Iris pigment epithelial cell (primary cell): Measurements from ENCODE around the gene LPXN.

ENCODE experiments used
- DNase-seq: peaks from one replicate; pipeline ENCODE4 v3.0.0-alpha.2; 2011; ENCODE audit warnings: low read depth

The LPXN gene

GRCh38 chr11:58524232-58525036 lies 51.2 kb downstream of the LPXN start:
- DNase-seq: peak; percentile 85

- DNase-seq: peak; percentile 70
Observed at GRCh38 chr11:58513747-58514367, 61.8 kb downstream of the LPXN start.

GRCh38 chr11:58511636-58512035 lies 64.0 kb downstream of the LPXN start:
- no peak for DNase-seq

GRCh38 chr11:58509748-58510147 lies 65.9 kb downstream of the LPXN start:
- no peak for DNase-seq

GRCh38 chr11:58508814-58509213 lies 66.8 kb downstream of the LPXN start:
- no peak for DNase-seq

GRCh38 chr11:58508005-58508404 lies 67.7 kb downstream of the LPXN start, which contains the start of gene OR5B21:
Gene OR5B21 (minus strand): TSS chr11:58508105. CDS start chr11:58508105, 0 bp downstream.
- DNase-seq: no peak

GRCh38 chr11:58507355-58507754 lies 68.3 kb downstream of the LPXN start:
- no peak for DNase-seq

GRCh38 chr11:58506935-58507334 lies 68.7 kb downstream of the LPXN start:
- DNase-seq: no peak

GRCh38 chr11:58505849-58506248 lies 69.8 kb downstream of the LPXN start:
- DNase-seq: no peak

GRCh38 chr11:58504232-58504631 lies 71.4 kb downstream of the LPXN start:
- DNase-seq: no peak

GRCh38 chr11:58503361-58503856 lies 72.2 kb downstream of the LPXN start:
- DNase-seq: no peak

GRCh38 chr11:58502004-58502403 lies 73.7 kb downstream of the LPXN start:
- no peak for DNase-seq

- no peak for DNase-seq
Observed at GRCh38 chr11:58498464-58498863, 77.2 kb downstream of the LPXN start.

GRCh38 chr11:58497951-58498350 lies 77.7 kb downstream of the LPXN start:
- DNase-seq: no peak

- no peak for DNase-seq
Observed at GRCh38 chr11:58495906-58496305, 79.8 kb downstream of the LPXN start.

GRCh38 chr11:58494101-58494500 lies 81.6 kb downstream of the LPXN start:
- DNase-seq: peak; percentile 54

- peak; percentile 42 for DNase-seq
Observed at GRCh38 chr11:58493676-58494075, 82.0 kb downstream of the LPXN start.

- DNase-seq: no peak
Observed at GRCh38 chr11:58490827-58491226, 84.8 kb downstream of the LPXN start.

- no peak for DNase-seq
Observed at GRCh38 chr11:58487170-58487569, 88.5 kb downstream of the LPXN start.

- no peak for DNase-seq
Observed at GRCh38 chr11:58485961-58486360, 89.7 kb downstream of the LPXN start.
